NCI-H2227 treated with DMSO at 0.1 percent for 48 hours (cell line): Measurements from ENCODE around the gene MDM1.

Experiments used
- DNase-seq: peaks from one replicate; lab custom pipeline; 2025; lab: John Stamatoyannopoulos, UW

MDM1 gene

DNA sequence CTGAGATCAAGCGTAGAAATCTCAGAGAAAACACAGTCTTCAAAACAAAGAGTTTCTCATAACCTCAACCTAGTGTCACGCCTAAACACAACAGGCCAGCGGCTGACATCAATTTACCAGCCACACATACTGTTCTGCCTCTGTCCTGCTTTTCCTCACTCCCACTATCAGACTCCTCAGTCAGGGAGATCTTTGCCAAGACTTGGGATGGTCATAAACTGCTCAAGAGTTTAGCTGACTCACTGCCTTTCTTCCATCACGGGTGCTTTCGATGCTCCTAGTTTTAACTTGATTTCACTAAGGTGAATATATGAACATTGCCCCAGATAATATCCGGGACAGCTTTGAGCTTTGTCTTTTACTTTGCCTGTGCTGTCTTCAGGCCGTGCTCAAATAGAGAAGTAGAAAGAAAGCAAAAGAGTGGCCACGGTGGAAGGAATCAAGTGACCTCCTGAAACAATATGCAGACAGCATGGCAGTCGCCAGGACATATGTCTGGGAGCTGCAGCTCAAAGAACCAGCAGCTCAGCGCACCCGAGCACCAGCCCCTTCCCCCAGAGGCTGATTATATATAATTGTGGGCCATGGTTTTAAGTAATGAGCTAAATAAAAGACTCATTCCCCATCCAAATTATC lies 12.1 kb downstream of the MDM1 start:
- DNase-seq = no peak

- DNase-seq = no peak
These were observed 15.0 kb downstream of the MDM1 start for GRCh38 chr12:68317047-68317667.

GRCh38 chr12:68310370-68310769 lies 21.8 kb downstream of the MDM1 start:
- DNase-seq = no peak

GRCh38 chr12:68306564-68306963 lies 25.6 kb downstream of the MDM1 start:
- no peak for DNase-seq

- no peak for DNase-seq
These were observed 26.9 kb downstream of the MDM1 start for GRCh38 chr12:68305278-68305677.

GRCh38 chr12:68304626-68305025 lies 27.5 kb downstream of the MDM1 start:
- DNase-seq = no peak

DNA sequence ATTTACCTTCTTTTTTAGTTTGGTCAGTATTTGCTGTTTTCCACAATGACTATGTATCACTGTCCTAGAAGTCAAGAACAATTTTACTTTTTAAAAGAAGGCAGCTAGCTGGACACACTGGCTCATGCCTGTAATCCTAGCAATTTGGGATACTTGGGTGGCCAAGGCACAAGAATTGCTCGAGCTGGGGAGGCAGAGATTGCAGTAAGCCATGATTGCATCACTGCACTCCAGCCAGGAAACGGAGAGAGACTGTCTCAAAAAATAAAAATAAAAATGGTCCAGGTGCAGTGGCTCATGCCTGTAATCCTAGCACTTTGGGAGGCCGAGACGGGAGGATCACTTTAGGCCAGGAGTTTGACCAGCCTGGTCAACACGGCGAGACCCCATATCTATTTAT lies 28.3 kb downstream of the MDM1 start:
- no peak for DNase-seq

- DNase-seq = no peak
These were observed 34.2 kb downstream of the MDM1 start for GRCh38 chr12:68297929-68298328.

DNA sequence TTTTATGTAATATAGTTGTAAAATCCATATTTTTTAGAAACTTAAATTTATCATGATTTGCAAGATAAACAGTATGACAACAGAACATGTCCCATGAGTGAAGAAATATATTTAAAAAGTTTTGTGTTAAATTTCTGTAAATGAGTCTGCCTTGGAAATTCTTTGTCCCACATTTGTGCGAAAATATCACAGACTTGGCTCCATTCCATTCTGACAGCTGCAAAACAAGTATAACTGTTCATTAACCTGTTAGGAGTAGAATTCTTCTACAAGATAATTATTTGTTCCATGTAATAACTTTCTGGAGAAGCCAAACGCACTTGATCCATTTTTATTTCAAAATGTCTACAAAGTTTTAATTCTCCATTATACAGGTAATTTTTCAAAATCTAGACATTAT lies 37.9 kb downstream of the MDM1 start:
- no peak for DNase-seq

DNA sequence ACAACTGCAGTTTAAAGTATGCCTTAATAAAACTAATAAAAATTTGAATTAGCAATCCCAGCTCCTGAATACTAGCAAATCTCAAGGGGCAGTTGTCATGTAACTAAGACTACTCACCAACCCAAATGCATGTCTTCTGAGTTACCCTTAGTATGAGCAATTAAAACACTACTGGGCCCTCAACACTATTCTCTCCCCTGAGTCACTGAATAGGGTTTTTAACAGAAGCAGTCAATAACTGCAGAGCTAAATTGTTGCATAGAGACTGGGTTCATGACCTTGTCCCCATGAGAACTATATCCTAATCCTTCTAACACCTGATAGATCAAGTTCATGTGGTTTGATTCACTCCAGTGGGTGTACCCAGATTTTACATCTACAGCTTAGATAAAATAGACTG lies 38.8 kb downstream of the MDM1 start:
- DNase-seq = no peak

GRCh38 chr12:68292151-68292943 lies 39.8 kb downstream of the MDM1 start:
- no peak for DNase-seq

DNA sequence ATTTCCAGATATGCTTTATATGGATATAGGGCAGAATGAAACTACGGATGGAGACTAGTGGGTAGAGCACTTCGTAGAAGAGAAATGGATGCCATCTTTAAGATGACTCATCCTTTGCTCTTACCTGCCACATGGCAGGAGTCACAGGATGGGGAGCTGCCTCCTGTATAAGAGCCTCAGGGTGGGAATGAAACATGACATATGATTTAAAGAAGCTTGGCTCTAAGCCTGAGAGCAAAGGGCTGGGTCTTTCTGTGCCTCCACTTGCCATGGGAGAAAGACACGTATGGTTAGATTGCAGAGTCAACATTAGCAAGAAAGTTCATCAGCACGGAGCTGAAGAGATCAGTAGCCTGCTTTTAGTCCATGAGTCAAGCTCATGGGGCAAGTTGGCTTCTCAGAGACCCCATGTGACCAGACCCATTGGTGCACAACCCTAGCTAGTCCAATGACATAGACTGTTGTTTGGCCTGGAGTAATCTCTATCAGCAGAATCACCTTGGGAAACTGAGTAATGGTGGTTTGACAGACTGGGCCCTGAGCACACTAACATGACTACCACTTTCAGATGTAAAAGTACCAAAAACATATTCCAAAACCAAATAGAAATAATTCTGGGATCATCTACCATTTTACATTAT lies 40.6 kb downstream of the MDM1 start:
- no peak for DNase-seq

DNA sequence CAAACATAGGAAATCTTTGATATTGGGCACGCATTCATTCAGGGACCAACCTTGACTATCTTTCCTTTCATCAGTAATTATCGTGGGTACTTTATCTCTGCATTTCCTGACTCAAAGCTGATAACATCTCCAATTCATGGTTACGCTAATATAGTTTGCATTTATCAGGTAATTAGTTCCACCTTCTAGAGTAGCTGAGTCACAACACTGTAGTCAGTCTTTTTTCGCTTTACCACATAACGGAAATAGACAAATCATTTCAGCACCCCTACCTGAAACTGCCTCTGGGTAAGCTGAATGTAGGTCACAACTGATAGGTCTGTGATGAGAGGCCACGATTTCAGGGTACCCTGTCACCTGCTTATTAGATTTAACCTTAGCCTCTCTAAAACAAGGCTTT lies 42.0 kb downstream of the MDM1 start:
- no peak for DNase-seq

DNA sequence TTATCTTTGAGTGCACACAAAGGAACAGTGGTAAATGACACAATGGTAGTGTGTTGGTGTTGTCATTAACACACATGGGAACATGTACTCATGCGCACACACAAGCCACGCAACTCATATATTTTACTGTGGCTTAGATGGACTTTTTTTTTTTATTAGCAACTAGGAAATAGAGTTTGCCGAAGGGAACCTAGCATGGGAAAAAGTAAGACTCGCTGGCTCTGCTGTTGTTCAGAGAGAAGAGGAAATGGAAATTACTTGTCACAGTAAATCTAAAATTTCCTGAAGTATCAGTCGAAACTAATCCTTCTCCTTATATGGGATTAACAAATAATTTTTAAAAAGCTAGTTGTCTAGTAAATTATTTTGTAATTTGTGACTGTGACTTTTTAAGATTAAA lies 45.1 kb downstream of the MDM1 start:
- DNase-seq = no peak

DNA sequence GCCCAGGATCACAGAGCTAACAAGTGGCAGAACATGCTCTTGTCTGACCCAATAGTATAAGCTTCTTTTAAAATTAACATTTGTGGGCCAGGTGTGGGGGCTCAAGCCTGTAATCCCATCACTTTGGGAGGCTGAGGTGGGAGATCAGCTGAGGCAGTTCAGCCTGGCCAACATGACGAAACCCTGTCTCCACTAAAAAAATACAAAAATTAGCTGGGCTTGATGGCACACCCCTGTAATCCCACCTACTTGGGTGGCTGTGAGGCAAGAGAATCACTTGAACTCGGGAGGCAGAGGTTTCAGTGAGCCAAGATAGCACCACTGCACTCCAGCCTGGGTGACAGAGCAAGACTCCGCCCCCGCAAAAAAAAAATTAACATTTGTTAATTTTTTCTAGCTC lies 45.8 kb downstream of the MDM1 start:
- no peak for DNase-seq

GRCh38 chr12:68285541-68285940 lies 46.6 kb downstream of the MDM1 start:
- DNase-seq = no peak

DNA sequence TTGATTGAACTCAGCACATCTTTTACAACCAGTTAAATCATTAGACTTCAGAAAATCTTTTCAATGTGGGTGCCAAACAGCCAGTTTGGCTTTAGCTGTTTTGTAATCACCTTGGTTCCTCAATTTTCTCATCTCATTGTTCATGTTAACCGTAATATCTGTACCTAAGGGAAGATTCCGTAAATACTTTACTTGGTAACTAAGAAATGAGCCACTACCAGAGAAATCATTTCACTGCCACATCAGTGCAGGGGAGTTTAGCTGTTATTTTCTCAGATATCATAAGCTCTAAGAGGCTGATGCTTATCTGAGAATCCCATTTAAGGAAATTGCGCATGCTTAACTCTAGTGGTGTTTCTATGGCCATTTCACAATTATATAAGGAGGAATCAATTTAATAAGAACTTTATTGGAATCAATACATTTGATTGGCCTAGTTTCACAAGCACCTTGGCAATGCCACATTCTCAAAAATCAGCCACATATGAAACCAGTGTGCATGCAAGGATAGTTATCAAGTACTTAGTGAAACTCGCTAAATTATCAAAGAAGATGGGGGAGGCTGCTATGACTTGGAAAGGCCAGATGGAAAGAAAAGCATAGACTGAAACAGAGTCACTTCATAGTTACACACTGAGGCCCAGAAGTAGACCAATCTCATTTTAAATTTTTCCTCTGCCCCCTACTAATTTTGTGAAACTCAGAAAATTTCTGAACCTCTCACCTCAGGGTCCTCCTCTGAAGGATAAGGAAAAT lies 50.7 kb downstream of the MDM1 start:
- DNase-seq = no peak

DNA sequence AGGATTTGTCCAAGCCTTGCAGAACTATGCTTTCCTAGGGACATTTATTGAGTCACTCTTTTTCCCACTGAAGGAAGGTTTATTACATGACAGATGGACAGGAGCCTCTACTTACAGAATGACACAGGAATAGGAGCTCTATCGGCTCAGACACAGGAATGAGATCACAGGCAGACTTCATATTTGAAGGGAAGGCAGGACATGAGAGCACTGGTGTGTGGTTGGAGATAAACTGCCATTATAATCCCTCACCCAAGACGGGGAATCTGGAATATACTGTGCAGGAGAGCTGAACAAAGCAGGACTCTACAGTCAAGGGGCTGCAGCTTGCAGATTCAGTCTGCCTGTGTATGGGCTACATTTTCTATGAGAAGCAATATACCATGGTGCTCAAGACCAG lies 51.9 kb downstream of the MDM1 start:
- DNase-seq = no peak

- no peak for DNase-seq
These were observed 52.7 kb downstream of the MDM1 start for GRCh38 chr12:68279227-68280054.

DNA sequence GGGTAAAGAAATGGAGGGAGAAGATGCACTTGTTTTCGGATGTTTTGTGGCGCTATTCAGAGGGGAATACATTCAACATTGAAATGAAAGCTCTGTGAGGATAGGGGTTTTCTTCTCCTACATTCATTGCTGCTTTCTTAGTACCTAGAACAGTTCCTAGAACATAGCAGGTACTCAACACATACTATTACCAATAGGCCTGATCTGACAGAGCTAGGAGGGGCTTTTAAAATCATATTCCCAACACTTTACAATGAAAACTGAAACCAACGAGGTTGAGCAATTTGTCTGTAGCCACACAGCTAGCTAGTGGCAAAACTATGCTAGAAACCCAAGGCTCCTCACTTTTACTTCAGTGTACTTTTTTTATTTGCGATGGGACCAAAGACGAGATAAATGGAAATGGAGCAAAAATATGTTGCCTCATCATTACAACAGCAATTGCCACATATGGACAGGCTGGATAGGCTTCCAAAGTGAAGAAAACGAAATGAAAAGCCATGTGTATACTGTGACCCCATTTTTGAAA lies 55.7 kb downstream of the MDM1 start:
- DNase-seq = no peak

DNA sequence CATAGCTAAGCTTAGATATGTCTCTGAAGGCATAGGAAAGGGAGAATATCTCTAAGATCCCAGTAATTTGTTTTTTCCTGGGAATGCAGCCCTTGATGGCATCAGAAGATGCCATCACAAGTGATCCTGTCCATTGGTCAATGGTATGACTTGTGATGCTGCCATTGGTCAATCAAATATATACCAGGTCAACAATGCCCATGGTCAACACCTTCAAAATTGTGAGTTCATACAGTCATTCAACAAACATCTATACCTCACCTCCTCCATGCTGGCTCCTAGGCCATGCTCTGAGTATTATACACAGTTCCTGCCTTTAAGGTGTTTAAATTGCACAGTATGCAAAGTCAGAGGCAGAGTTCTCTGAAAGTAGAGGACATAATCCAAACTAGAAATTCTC lies 59.4 kb downstream of the MDM1 start:
- no peak for DNase-seq
